NCI-H526 (cell line): Measurements from ENCODE around the gene NRIP2.

Source experiments
- DNase-seq, 2 experiments: peaks; one replicate each; lab custom pipeline; 2025; lab: John Stamatoyannopoulos, UW

Gene NRIP2

GRCh38 chr12:2805143-2805520 lies 29.7 kb downstream of the NRIP2 start:
- no peak for DNase-seq

- no peak for DNase-seq
Measured at GRCh38 chr12:2804393-2805142, 30.3 kb downstream of the NRIP2 start.

- DNase-seq: no peak
Measured at GRCh38 chr12:2803635-2804392, 31.0 kb downstream of the NRIP2 start.

DNA sequence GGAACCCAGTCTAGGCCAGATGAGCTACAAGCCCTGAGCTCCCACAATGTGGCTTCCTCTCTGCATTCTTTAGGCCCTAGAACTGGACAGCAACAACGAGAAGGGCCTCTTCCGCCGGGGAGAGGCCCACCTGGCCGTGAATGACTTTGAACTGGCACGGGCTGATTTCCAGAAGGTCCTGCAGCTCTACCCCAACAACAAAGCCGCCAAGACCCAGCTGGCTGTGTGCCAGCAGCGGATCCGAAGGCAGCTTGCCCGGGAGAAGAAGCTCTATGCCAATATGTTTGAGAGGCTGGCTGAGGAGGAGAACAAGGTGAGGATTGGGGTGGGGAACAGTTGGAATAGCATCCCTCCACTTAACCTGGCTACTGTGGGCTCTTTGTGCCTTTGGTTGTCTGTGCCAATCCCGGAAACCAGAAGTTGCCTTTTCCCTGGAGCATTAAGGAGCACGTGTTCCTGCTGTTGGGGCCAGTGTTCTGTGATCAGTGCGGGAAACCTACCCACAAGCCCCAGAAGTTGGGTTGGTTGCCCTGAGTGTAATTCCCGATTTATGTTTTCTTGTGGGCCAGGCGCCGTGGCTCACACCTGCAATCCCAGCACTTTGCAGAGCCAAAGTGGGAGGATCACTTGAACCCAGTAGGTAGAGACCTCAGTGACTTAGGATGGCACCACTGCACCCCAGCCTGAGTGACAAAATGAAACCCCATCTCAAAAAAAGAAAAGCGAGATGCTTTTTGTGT lies 33.6 kb downstream of the NRIP2 start:
- no peak for DNase-seq

- DNase-seq: no peak
Measured at GRCh38 chr12:2800046-2800570, 34.7 kb downstream of the NRIP2 start.

GRCh38 chr12:2797721-2798418 lies 37.0 kb downstream of the NRIP2 start:
- no peak for DNase-seq

GRCh38 chr12:2796187-2796666 lies 38.6 kb downstream of the NRIP2 start:
- peak in 1 of 2 experiments; percentile 40 for DNase-seq

DNA sequence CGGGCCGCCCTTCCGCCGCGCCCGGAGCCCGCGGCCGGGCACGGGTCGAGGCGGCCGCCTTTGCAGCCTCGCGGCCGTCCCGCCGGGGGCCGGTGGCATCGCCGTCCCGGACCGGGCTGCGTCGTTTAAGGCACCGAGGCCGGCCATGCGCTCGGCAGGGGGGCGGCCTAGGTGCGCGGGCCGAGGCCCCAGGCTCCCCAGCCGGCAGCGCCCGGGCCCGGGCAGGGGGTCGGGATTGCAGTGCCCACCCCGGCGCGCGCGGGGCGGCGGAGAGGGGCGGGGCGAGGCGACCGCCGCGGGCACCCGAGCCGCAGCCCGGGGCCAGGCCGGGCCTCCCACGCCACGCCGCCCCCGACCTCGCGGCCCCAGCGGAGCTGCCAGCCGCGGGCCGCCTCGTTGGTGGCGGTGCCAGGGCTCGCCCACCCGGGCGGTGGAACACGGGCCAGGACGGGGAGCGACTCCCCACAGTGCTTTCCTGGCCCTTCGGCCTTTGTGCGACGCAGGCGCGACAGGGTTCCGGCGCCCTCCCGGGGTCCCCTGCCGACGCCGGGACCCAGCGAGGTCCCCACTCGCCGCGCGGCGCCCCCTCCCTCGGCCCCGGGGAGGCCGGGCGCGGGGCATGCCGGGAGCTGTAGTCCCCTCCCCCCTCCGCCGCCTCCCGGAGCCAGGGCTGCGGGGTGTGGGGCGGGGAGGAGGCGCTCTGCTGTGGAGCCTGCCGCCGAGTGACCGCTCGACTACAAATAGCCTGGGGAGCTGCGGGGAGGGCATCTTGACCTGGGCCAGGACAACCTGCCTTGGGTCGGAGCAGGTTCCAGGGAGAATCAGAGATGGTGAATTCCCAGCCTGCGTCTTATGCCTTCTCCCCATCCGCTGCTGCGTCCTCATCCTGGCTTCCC lies 39.3 kb downstream of the NRIP2 start:
- DNase-seq: peak in 1 of 2 experiments; percentile 76

DNA sequence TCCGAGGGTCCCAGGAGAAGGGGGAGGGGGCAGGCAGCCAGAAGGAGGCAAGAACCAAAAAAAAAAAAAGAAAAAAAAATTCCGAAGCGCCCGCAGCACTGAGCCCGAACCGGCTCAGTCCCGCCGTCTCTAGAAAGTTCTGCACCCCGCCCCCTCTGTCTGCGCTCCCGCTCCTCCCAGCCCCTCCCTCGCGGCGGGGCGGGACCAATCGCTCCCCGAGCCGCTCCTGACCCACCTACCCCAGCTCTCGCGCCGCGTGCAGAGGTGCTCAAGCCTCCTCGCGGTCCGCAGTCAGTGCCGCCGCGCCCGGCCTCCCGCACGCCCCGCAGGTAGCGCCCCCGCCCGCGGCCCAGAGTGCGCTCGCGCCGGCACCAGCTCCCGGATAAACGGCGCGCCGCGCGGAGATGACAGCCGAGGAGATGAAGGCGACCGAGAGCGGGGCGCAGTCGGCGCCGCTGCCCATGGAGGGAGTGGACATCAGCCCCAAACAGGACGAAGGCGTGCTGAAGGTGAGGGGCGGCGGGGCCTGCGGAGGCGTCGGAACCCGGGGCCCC lies 40.0 kb downstream of the NRIP2 start, which contains the start of gene FKBP4:
Gene FKBP4 (plus strand): TSS at position 235 of the 554 bp plus-strand sequence. CDS start 170 bp downstream, at position 405.
- peak; percentile 28 to 93 for DNase-seq

- peak; percentile 28 to 78 for DNase-seq
Measured at GRCh38 chr12:2794191-2794735, 40.6 kb downstream of the NRIP2 start.

- DNase-seq: no peak
Measured at GRCh38 chr12:2793561-2793960, 41.3 kb downstream of the NRIP2 start.

DNA sequence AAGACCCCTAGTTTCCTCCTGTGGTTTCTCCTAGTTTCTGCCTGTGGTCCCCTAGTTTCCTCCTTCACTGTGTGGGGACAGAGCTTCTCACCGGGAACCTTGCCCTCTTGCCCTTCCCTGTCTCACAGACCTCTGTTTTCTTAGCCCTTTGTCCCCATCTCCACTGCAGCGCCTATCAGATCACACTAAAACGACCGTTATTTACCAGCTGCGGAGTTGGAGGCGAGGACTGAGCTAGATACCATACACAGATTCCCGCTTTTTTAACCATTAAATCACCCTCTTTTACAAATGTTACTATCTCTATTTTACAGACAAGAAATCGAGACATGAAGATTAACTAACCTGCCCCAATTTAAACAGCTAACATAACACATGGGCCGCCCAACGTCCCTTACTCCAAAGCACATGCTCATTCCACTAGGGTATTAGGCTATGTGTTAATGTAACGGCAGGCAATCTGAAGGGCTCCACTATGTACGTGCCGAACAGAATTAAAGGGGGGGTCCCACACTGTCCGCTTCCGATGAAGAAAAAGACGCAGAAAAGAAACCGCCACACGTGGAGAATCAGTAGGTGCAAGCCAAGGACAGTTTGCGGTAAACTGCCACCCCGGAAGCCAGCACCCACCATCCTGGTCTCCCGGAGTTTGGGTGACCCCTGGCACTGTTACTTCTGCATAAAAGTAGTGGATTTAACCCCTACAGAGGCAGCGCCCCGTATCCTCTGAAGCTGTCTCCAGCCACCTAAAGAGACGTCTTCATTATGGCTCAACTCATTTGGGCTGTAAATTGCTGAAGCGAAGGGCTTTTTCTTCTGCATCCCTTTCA lies 41.9 kb downstream of the NRIP2 start:
- no peak for DNase-seq

GRCh38 chr12:2791089-2791488 lies 43.7 kb downstream of the NRIP2 start:
- DNase-seq: no peak

- no peak for DNase-seq
Measured at GRCh38 chr12:2785017-2785416, 49.8 kb downstream of the NRIP2 start.

DNA sequence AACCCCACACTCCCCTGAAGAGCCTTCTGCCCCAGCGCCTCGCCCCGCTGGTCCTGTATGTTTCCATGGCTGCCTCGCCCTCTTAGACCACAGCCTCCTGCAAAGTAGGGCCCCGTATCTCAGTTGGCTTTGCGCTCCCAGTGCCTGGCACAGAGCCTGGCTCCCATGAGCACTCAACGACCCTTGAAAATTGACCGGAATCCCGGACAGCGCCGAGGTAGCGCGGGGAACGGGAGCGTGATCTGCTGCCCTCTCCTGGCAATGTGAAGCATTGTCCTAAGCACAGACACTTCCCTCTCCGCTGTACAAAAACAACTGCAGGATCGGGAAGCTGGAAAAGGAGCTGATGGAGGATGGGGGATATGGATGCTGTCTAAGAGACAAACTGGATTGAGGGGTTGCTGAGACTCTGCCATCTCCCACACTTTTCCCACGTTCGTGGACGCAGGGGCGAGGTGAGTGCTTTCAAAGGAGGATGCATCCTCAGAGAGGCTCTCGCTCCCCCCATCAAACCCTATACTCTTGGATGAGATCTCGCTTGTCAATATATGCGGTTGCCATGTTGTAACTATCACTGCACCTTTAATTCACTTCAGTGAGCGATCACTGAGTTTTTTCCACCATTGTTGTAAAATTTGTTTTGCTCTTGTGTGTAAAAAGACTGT lies 50.8 kb downstream of the NRIP2 start:
- peak; percentile 16 to 83 for DNase-seq

DNA sequence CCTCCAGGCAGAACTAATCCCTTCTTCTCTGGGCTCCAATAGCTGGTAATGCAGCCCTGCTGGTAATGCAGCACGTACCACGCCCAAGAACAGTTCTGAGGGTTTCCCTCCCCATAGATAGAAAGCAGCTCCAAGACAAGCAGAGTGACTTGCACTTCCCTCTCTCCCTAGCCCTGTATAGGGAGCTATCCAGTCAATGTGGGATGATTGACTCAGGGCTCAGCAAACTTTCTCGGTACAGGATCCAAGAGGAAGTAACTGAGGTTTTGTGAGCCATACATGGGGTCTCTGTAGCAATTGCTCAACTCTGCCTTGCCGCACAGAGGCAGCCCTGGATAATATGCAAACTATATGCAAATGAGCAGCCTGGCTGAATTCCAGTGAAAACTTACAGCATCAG lies 55.6 kb downstream of the NRIP2 start:
- peak; percentile 95 to 97 for DNase-seq

- no peak for DNase-seq
Measured at GRCh38 chr12:2776129-2776806, 58.6 kb downstream of the NRIP2 start.

- no peak for DNase-seq
Measured at GRCh38 chr12:2775431-2775830, 59.4 kb downstream of the NRIP2 start.
